SHP77 treated with DMSO at 0.1 percent for 48 hours (cell line): Measurements from ENCODE around the gene CPEB1.
"Not testable (repeated sequence)": the region's sequence is repeated elsewhere in the genome, so short reads cannot be mapped to it uniquely, and the experiment has no call there.

Source experiments
- DNase-seq: peaks from one replicate; lab custom pipeline; 2025; lab: John Stamatoyannopoulos, UW

The CPEB1 gene

DNA sequence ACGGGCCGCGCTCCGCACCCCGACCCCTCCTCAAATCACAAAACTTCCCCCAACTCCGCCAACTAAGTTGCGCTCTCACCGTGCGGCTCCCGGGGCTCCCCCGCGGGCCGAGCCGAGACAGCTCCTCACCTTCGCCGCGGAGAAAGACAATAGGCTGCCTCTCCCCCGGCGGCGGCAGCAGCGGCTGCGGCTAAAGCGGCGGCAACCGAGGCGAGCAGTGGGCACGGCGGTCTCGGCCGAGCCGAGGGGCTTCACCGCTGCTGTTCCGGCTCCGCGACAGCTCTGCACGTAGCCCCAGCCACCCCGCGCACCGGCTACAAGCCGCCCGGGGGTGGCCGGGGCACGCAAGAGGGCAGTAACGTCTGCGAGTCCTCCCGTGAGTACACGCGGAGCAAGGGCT is 133.6 kb downstream of the CPEB1 start:
- not testable (repeated sequence) for DNase-seq

DNA sequence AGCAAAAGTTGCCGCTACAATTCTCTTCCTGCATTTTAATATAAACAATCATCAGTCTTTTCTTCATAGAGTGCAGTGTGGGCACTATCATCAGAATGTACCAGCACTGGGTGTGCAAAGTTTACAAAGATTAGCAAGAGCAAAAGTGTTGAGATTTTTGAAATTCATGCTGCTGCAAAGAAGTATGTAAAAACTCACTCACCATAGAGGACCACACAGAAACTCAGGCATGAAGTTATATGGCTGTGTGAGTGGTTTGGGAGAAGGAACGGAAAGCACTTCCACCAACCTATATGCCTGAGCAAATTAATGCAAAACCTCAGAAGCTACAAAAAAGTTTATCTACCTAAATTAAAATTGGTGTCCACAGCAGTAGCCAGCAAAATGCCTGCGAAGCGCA is 139.5 kb downstream of the CPEB1 start:
- not testable (repeated sequence) for DNase-seq

DNA sequence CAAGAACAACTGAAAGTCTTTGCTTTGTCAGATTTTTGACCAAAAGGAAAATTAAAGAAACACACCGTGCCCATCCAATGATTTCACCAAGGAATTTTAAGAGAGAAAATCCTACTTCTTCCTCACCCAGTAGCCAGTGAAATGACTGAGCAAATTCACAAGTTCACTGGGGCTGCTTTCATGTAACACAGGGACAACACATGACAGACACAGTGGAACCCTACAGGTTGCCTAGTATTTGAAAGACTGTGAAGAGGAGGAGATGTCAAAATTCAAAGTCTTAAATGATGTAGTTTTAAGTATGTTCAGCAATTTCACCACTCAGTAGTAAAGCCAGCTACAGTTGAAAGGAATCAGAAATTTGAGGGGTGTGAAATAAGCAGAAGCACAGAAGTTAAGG is 140.1 kb downstream of the CPEB1 start:
- not testable (repeated sequence) for DNase-seq

DNA sequence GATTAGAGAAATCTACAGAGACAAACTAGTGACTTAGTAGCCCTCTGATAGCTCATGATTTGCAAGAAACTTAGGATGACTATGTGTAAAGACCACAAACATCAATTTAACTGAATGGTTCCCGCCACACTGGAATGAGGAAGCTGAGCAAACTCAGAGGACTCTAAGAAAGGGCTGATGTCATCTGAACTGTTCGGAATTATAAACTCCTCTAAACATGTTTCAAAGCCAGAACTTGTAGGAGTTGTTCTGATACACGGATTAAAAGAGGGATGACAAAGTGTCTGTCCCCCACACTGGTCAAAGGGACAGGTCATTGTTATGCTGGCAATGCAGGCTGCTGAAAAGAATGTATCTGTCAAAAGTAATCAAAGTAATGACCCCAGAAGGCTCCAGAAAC is 141.3 kb downstream of the CPEB1 start:
- not testable (repeated sequence) for DNase-seq

GRCh38 chr15:82504074-82504473 is 143.1 kb downstream of the CPEB1 start:
- DNase-seq: not testable (repeated sequence)

- DNase-seq: not testable (repeated sequence)
These were observed 144.3 kb downstream of the CPEB1 start for GRCh38 chr15:82502700-82503339.

DNA sequence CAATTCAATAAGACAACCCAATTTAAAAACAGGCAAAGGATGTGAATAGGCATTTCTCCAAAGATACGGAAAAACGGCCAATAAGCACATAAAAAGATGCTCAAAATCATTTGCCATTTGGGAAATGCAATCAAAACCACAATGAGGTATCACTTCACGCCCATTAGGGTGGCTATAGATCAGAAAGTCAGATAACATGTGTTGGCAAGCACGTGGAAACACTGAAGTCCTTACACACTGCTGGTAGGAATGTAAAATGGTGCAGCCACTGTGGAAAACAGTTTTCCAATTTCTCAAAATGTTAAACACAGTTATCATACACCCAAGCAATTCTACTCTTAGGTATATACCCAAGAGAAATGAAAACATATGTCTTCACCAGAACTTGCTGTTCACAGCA is 146.4 kb downstream of the CPEB1 start:
- DNase-seq: not testable (repeated sequence)

DNA sequence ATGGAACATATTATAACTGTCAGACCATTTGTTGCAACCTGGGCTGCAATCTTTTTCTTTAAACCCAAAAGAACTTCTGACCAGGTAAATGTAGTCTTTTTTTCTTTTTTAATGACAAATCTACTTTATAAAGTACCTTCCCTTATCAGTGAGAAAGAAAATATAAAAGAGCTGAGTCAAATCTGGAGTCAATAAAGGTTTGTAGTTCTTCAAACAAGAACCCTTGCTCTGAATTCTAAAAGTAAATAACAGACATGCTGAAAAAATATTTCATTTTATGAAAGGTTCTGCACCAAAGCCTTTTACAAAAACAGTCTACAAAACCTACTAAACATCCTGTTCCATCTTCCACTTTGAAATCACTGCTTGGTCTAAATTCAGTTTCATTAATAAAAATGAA is 149.2 kb downstream of the CPEB1 start:
- DNase-seq: not testable (repeated sequence)
